Activated CD4-positive, CD25-positive, alpha-beta regulatory T cell (primary cell): ENCODE results near the gene ARHGAP42.
"Not testable (repeated sequence)": the region's sequence is repeated elsewhere in the genome, so short reads cannot be mapped to it uniquely, and the experiment has no call there.

Experiments used
- DNase-seq, 4 experiments: peaks; one replicate each; lab custom pipeline; 2025; lab: John Stamatoyannopoulos, UW

ARHGAP42 gene

GRCh38 chr11:100687054-100687629 is at the start of gene ARHGAP42:
ARHGAP42 (plus strand) TSS chr11:100687288; CDS start chr11:100687679, 391 bp downstream.
- DNase-seq = peak in 1 of 4 experiments; percentile 4

GRCh38 chr11:100637706-100638105 is 49.4 kb upstream of the ARHGAP42 start:
- no peak for DNase-seq

GRCh38 chr11:100638648-100639047 is 48.4 kb upstream of the ARHGAP42 start:
- no peak for DNase-seq

GRCh38 chr11:100639140-100639539 is 47.9 kb upstream of the ARHGAP42 start:
- no peak for DNase-seq

- DNase-seq = no peak
These were observed 47.0 kb upstream of the ARHGAP42 start for GRCh38 chr11:100640071-100640470.

- DNase-seq = no peak
These were observed 46.4 kb upstream of the ARHGAP42 start for GRCh38 chr11:100640646-100641045.

GRCh38 chr11:100641456-100641855 is 45.6 kb upstream of the ARHGAP42 start:
- no peak for DNase-seq

GRCh38 chr11:100646545-100646944 is 40.5 kb upstream of the ARHGAP42 start:
- DNase-seq = no peak

GRCh38 chr11:100647861-100648260 is 39.2 kb upstream of the ARHGAP42 start:
- no peak for DNase-seq

GRCh38 chr11:100663583-100663982 is 23.5 kb upstream of the ARHGAP42 start:
- no peak for DNase-seq

GRCh38 chr11:100663996-100664395 is 23.1 kb upstream of the ARHGAP42 start:
- no peak for DNase-seq

- not testable (repeated sequence) for DNase-seq
These were observed 20.3 kb upstream of the ARHGAP42 start for GRCh38 chr11:100666816-100667215.

GRCh38 chr11:100667449-100667848 is 19.6 kb upstream of the ARHGAP42 start:
- DNase-seq = no peak

GRCh38 chr11:100670140-100670539 is 16.9 kb upstream of the ARHGAP42 start:
- DNase-seq = no peak

- no peak for DNase-seq
These were observed 15.6 kb upstream of the ARHGAP42 start for GRCh38 chr11:100671471-100671870.

GRCh38 chr11:100672498-100673033 is 14.5 kb upstream of the ARHGAP42 start:
- DNase-seq = no peak

- no peak for DNase-seq
These were observed 14.0 kb upstream of the ARHGAP42 start for GRCh38 chr11:100673063-100673462.

GRCh38 chr11:100674212-100674611 is 12.9 kb upstream of the ARHGAP42 start:
- no peak for DNase-seq

GRCh38 chr11:100675115-100675650 is 11.9 kb upstream of the ARHGAP42 start:
- DNase-seq = no peak

- no peak for DNase-seq
These were observed 10.2 kb upstream of the ARHGAP42 start for GRCh38 chr11:100676901-100677300.

GRCh38 chr11:100677796-100678195 is 9.3 kb upstream of the ARHGAP42 start:
- no peak for DNase-seq

GRCh38 chr11:100680070-100680469 is 7.0 kb upstream of the ARHGAP42 start:
- no peak for DNase-seq

GRCh38 chr11:100681064-100681502 is 6.0 kb upstream of the ARHGAP42 start:
- no peak for DNase-seq
